GM19455 (cell line): ENCODE data around the gene ISM1.

Experiments
- ATAC-seq: cut with Tn5 transposase; IDR thresholded peaks from one replicate; pipeline ENCODE4 v1.9.1; 2021; ENCODE audit not compliant: unreplicated experiment

The ISM1 gene

GRCh38 chr20:13302647-13303450 is 81.8 kb downstream of the ISM1 start:
- ATAC-seq, result no peak

GRCh38 chr20:13305284-13305683 is 84.2 kb downstream of the ISM1 start:
- ATAC-seq, result no peak

- no peak for ATAC-seq
These were observed 86.6 kb downstream of the ISM1 start for GRCh38 chr20:13307562-13308163.

DNA sequence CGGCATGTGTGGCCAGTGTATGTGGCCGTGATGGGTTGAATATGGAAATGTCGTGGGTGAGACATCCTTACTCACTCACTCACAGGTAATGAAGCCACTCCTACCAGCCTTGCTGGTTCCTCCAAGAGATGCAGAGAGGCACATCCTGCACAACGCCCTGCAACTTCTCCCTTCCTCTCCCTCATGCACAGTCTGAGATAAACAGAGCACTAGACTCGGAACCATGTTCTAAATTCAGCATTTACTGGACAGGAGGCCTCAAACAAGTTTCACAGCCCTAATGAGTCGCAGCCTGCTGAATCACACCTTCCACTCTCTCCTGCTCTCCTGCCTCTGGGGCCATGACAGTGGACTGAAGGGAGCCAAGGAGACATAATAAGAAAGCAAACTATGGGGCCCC is 91.2 kb downstream of the ISM1 start:
- ATAC-seq, result no peak

DNA sequence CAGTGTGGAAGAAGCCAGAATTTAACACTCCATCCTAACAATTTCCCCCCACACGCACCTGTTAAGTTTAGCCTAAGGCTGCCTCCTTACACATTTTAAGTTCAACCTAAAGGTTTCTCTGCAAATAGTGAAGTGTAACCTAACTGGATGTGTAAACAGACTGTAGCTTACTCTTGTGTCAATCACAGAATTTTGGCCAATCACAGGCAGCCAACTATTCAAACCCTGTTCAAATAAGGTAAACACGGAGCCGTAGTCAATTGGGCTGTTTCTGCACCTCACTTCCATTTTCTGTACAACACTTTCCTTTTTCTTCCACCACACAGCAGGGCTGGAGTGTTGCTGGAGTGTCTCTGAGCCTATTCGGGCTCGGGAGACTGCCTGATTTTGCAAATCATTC is 92.1 kb downstream of the ISM1 start:
- no peak for ATAC-seq

GRCh38 chr20:13317439-13317838 is 96.4 kb downstream of the ISM1 start:
- no peak for ATAC-seq

DNA sequence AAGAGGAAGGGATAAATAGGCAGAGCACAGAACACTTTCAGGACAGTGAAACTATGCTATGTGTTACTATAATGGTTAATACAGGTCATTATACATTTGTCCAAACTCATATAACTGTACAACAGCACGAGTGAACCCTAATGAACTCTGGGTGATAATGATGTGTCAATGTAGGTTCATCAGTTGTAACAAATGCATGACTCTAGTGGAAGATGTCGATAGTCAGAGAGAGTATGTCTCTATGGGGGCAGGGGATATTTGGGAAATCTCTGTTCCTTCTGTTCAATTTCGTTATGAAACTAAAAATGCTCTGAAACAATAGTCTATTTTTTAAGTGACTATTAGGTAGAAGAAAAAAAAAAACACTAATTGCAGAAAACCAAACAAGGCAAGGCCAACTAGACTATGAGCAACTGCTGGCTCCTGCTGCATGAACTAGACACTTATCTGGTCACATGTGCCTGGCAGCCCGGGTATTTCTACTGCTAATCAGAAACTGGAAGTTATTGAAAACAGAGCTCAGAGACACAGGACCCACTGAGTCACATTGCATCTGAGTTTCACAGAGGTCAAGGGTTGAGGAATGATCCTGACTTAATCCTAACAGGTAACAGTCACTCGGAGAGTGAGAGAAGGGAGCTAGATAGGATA is 97.9 kb downstream of the ISM1 start:
- no peak for ATAC-seq

- ATAC-seq, result no peak
These were observed 99.6 kb downstream of the ISM1 start for GRCh38 chr20:13320702-13321101.

DNA sequence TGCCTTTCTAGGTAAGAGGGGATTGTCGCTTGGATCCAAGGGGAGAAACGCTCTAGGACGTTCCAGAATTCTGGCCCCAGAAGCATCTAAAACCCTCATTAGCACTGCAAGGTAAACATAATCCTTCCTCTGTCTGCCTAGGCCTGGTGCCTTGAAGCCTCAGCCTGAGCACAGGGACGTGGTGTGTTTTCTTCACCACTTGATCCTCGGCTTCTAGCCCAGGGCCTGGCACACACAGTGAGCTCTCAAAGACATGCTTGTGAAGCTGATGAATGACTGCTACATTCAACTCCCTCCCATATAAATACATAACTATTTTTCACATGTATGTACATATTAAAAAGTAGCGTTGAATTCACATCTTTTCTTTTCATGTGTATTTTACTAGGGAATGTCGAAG is 100.3 kb downstream of the ISM1 start:
- ATAC-seq, result no peak

GRCh38 chr20:13322198-13322597 is 101.1 kb downstream of the ISM1 start:
- no peak for ATAC-seq

DNA sequence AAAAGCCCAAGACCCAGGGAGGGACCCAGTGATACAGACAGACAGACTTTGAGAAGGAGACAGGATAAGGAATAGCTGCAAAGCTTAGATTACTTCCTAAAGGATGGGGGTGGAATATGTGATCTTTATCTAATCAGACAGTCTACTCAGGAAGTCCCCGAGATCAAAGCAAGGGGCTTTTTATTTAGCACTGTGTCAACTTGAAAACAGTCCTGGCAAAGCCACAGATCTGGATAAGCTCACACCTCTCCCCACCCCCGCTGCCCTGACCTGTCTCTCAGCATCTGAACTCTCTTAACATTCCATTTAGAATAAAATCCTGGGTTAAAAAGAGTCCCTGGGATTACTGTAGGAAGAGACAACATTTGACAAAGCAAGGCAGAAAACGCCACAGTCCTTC is 101.5 kb downstream of the ISM1 start:
- ATAC-seq, result no peak

DNA sequence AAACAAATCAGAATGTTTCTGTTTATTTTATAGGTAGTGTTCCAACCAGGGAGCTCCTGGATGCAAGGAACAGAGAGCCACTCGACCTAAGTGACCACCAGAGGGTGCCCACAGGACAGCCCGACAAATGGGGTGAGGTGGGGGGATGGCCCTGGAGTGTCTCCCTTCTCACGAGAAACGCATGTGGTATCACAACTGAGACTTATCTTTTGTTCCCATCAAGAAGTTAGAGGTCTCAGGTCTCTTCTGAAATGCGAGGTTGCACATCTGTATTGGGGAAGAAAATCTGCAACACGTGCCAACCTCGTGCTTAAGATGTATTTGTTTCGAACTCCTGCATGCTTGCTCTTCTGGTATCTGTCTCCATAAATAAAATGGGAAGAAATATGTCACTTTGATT is 104.0 kb downstream of the ISM1 start:
- no peak for ATAC-seq

DNA sequence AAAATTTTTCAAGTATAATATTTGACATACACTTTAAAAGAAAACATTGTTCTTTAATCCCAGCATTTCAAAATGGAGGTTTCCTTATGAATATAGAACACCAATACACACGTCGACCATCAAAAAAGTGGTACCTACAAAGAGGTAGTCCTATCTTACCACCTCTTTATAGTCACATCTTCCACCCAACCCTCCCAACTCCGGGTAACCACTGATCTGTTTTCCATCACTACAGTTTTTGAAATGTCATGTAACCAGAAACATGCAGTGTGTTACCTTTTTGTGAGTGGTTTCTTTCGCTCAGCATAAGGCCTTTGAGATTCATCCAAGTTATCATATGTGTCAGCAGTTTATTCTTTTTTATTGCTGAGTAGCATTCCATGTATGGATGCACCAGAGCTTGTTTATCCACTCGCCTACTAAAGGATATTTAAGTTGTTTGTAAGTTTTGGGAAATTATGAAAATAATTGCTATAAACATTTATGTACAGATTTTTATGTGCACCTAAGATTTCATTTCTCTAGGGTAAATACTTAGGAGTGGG is 104.8 kb downstream of the ISM1 start:
- ATAC-seq, result no peak

GRCh38 chr20:13331536-13331935 is 110.5 kb downstream of the ISM1 start:
- ATAC-seq, result no peak

DNA sequence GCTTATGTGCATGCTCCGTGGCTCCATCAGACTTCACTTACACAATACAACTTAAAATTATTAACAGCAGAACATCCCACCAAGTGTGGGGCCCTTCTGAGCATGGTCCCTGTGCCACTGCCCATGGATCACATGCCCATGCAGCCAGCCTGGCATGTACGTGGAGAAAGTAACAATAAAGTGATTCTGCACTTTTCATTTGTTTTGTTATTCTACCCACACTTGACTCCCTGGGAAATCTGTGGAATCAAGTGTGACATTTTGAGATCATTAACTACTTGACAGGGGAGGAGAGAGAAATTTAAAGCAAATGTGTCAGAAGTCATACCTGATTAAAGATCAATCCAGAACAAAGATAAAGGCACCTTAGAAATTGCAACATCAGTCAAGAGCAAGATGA is 112.0 kb downstream of the ISM1 start:
- no peak for ATAC-seq

DNA sequence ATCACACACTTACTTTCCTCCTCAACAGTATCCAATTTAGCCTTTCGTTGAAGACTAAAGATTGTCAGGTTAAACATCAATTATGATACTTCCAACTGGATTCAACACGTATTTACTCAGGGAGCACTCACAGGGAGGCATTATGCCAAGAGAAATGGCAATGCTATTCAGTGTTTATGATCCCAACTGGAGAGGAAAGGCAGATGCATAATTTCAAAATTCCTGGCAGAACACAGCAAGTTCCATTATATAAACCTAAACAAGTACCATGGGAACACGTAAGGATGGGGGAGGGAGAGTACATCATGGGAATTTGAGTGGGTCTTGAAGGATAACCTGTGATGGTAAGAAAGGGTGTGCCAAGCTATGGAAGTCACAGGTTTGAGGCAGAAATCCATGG is 112.7 kb downstream of the ISM1 start:
- no peak for ATAC-seq

GRCh38 chr20:13336308-13337089 is 115.4 kb downstream of the ISM1 start:
- no peak for ATAC-seq

- no peak for ATAC-seq
These were observed 116.2 kb downstream of the ISM1 start for GRCh38 chr20:13337090-13337784.

GRCh38 chr20:13338097-13338661 is 117.1 kb downstream of the ISM1 start:
- no peak for ATAC-seq

GRCh38 chr20:13338999-13339411 is 117.9 kb downstream of the ISM1 start:
- ATAC-seq, result no peak
